Measurements from ENCODE around the gene RTN4R. TPM values are rescaled to one million over a fixed set of nuclear protein-coding genes. Genes with fewer than 3 reads are reported as not detected.
A peak's percentile ranks its signal among the peaks of the same experiment; 100 is the strongest.
"Not testable (repeated sequence)": the region's sequence is repeated elsewhere in the genome, so short reads cannot be mapped to it uniquely, and the experiment has no call there.

RTN4R gene
- total RNA-seq, 2 experiments from 2014 or later: 0.36 to 0.50 TPM

GRCh38 chr22:20267441-20268278 lies 458 bp downstream of the RTN4R start:
- ChIA-PET POLR2A (no interaction called here), CTCF (no interaction called here)
- H3K27me3 Mint-ChIP-seq: no peaks in the 10 kb centered on the region
- TF ChIP-seq CTCF (IDR thresholded peaks at IDR 0.05): no peak
- H3K4me1 Mint-ChIP-seq (ENCODE audit: low read depth): peaks cover 5% of the 10 kb centered on the region
- DNase-seq: peak in 1 of 14 experiments; percentile 28
- Histone ChIP-seq H3K36me3 (ENCODE audit: insufficient read depth, low read length) (no peaks in the 10 kb centered on the region), H3K4me1 (ENCODE audit: insufficient read depth, low read length) (peaks cover 16% of the 10 kb centered on the region), H3K9me3 (ENCODE audit: control insufficient read depth in 1 of 2, insufficient read depth in 1 of 2, low read length in 2 of 2) (no peaks in the 10 kb centered on the region), H3K27me3 (ENCODE audit: control insufficient read depth in 1 of 2, insufficient read depth in 2 of 2, low read length in 2 of 2) (no peaks in the 10 kb centered on the region), H3K4me3 (ENCODE audit: low read length) (peak overlapping the region; percentile 26), H3K27ac (ENCODE audit: low read depth in 1 of 2, low read length in 2 of 2) (no peak overlapping the region)
- no peak for ATAC-seq (ENCODE audit: poor library complexity)
- no peak overlapping the region for H3K27ac Mint-ChIP-seq
- H3K9me3 Mint-ChIP-seq: no peaks in the 10 kb centered on the region
- H3K36me3 Mint-ChIP-seq (ENCODE audit: low read depth): no peaks in the 10 kb centered on the region
- H3K4me3 Mint-ChIP-seq: peak overlapping the region; percentile 34
- intact Hi-C loops (cut with DNase I, micrococcal nuclease): loop anchor here (1.0 to 5.0 kb wide), 3 partner anchors 18 to 110 kb away; no protein-coding TSS in a partner anchor

GRCh38 chr22:20266667-20267440 lies 1.3 kb downstream of the RTN4R start:
- intact Hi-C loops (cut with DNase I, micrococcal nuclease): loop anchor here in 1 of 2 experiments (5.0 kb wide), 1 partner anchor 60 kb away; no protein-coding TSS in a partner anchor
- not testable (repeated sequence) for H3K36me3 Mint-ChIP-seq (ENCODE audit: low read depth); ATAC-seq (ENCODE audit: poor library complexity)

GRCh38 chr22:20265772-20266666 lies 2.1 kb downstream of the RTN4R start:
- H3K27me3 ChIP-seq (ENCODE audit: control insufficient read depth in 1 of 2, insufficient read depth in 2 of 2, low read length in 2 of 2); H3K9me3 Mint-ChIP-seq; H3K36me3 ChIP-seq (ENCODE audit: insufficient read depth, low read length); H3K27ac ChIP-seq (ENCODE audit: low read depth in 1 of 2, low read length in 2 of 2); H3K4me1 Mint-ChIP-seq (ENCODE audit: low read depth); ATAC-seq (ENCODE audit: poor library complexity); H3K36me3 Mint-ChIP-seq (ENCODE audit: low read depth); H3K27me3 Mint-ChIP-seq; H3K27ac Mint-ChIP-seq; CTCF ChIA-PET; DNase-seq; POLR2A ChIA-PET; H3K9me3 ChIP-seq (ENCODE audit: control insufficient read depth in 1 of 2, insufficient read depth in 1 of 2, low read length in 2 of 2); H3K4me3 ChIP-seq (ENCODE audit: low read length): not testable (repeated sequence)
- H3K4me1 ChIP-seq (ENCODE audit: insufficient read depth, low read length): peaks cover 16% of the 10 kb centered on the region
- H3K4me3 Mint-ChIP-seq: peak overlapping the region; percentile 76
- intact Hi-C loops (cut with DNase I, micrococcal nuclease): loop anchor here in 1 of 2 experiments (5.0 kb wide), 1 partner anchor 59 kb away; no protein-coding TSS in a partner anchor

More at GRCh38 chr22:20266667-20267440, 1.3 kb downstream of the RTN4R start:
- peak overlapping the region; percentile 76 for H3K4me3 Mint-ChIP-seq
- H3K27ac Mint-ChIP-seq; H3K4me1 Mint-ChIP-seq (ENCODE audit: low read depth); H3K27me3 Mint-ChIP-seq; POLR2A ChIA-PET; H3K36me3 ChIP-seq (ENCODE audit: insufficient read depth, low read length); H3K9me3 ChIP-seq (ENCODE audit: control insufficient read depth in 1 of 2, insufficient read depth in 1 of 2, low read length in 2 of 2); H3K27me3 ChIP-seq (ENCODE audit: control insufficient read depth in 1 of 2, insufficient read depth in 2 of 2, low read length in 2 of 2); H3K27ac ChIP-seq (ENCODE audit: low read depth in 1 of 2, low read length in 2 of 2); CTCF ChIA-PET; H3K9me3 Mint-ChIP-seq: not testable (repeated sequence)
- peak in 1 of 14 experiments; percentile 12 for DNase-seq
- H3K4me3 ChIP-seq (ENCODE audit: low read length): peak overlapping the region; percentile 26
- peaks cover 16% of the 10 kb centered on the region for H3K4me1 ChIP-seq (ENCODE audit: insufficient read depth, low read length)
